ENCODE results near the gene LTBP2.
A peak's percentile ranks its signal among the peaks of the same experiment; 100 is the strongest.

The LTBP2 gene

GRCh38 chr14:74551431-74552371 is 60.3 kb downstream of the LTBP2 start:
- H3K4me3 ChIP-seq (ENCODE audit: low read length) = no peak overlapping the region
- DNase-seq (ENCODE audit: low read depth) = no peak
- TF ChIP-seq CTCF (conservative IDR thresholded peaks at IDR 0.05; ENCODE audit: low read depth, low read length) = no peak

GRCh38 chr14:74551001-74551400 is 61.0 kb downstream of the LTBP2 start:
- H3K4me3 ChIP-seq (ENCODE audit: low read length) = no peak overlapping the region
- TF ChIP-seq CTCF (conservative IDR thresholded peaks at IDR 0.05; ENCODE audit: low read depth, low read length) = no peak
- DNase-seq (ENCODE audit: low read depth) = no peak

- no peak for DNase-seq (ENCODE audit: low read depth)
- no peak overlapping the region for H3K4me3 ChIP-seq (ENCODE audit: low read length)
- no peak for TF ChIP-seq CTCF (conservative IDR thresholded peaks at IDR 0.05; ENCODE audit: low read depth, low read length)
Observed at GRCh38 chr14:74550071-74550470, 62.0 kb downstream of the LTBP2 start.

GRCh38 chr14:74549588-74549987 is 62.4 kb downstream of the LTBP2 start:
- peak; percentile 33 for TF ChIP-seq CTCF (conservative IDR thresholded peaks at IDR 0.05; ENCODE audit: low read depth, low read length)
- no peak for DNase-seq (ENCODE audit: low read depth)
- no peak overlapping the region for H3K4me3 ChIP-seq (ENCODE audit: low read length)

GRCh38 chr14:74548881-74549280 is 63.2 kb downstream of the LTBP2 start:
- DNase-seq (ENCODE audit: low read depth) = no peak
- TF ChIP-seq CTCF (conservative IDR thresholded peaks at IDR 0.05; ENCODE audit: low read depth, low read length) = no peak
- no peak overlapping the region for H3K4me3 ChIP-seq (ENCODE audit: low read length)

- H3K4me3 ChIP-seq (ENCODE audit: low read length) = no peak overlapping the region
- TF ChIP-seq CTCF (conservative IDR thresholded peaks at IDR 0.05; ENCODE audit: low read depth, low read length) = no peak
- DNase-seq (ENCODE audit: low read depth) = no peak
Observed at GRCh38 chr14:74547331-74547927, 64.6 kb downstream of the LTBP2 start.

- TF ChIP-seq CTCF (conservative IDR thresholded peaks at IDR 0.05; ENCODE audit: low read depth, low read length) = no peak
- H3K4me3 ChIP-seq (ENCODE audit: low read length) = no peak overlapping the region
- DNase-seq (ENCODE audit: low read depth) = no peak
Observed at GRCh38 chr14:74546416-74546815, 65.6 kb downstream of the LTBP2 start.
